IMR-90 (cell line): Measurements from ENCODE around the gene RHOB. TPM values are rescaled to one million over a fixed set of nuclear protein-coding genes. Genes with fewer than 3 reads are reported as not detected.

Experiments
- CHD1 ChIP-seq: IDR thresholded peaks from 2 replicates; pipeline ENCODE4 v1.6.1; 2012; ENCODE audit warnings: low read depth, low read length, improper control_type of control experiment
- RFX5 ChIP-seq: IDR thresholded peaks from 2 replicates; pipeline ENCODE4 v1.8.0; 2012; ENCODE audit warnings: low read depth, mild to moderate bottlenecking, low read length, moderate library complexity
- USF2 ChIP-seq: fragments of 150-350 bp; IDR thresholded peaks from 2 replicates; pipeline ENCODE4 v1.6.1; 2017; ENCODE audit warnings: mild to moderate bottlenecking, antibody characterized with exemption, low read length, low read depth
- polyA plus RNA-seq, 3 experiments: library from polyadenylated mRNA; depleted of rRNA; stranded (reverse); fragments of >200 nt; gene quantifications; 2 replicates each; pipeline ENCODE4 v1.2.3, GENCODE V29; 2012; ENCODE audit warnings: low replicate concordance in 1 of 3
- total RNA-seq: library from RNA; depleted of rRNA; stranded (reverse); fragments of >200 nt; gene quantifications from 2 replicates; pipeline ENCODE4 v1.2.3, GENCODE V29; 2012

The RHOB gene
- total and polyA plus RNA-seq, 2 of the 4 experiments (the other 2 are of a cell fraction): 112 to 149 TPM

GRCh38 chr2:20424300-20425290 is 22.3 kb upstream of the RHOB start (continued):
- TF ChIP-seq USF2 (no peak), RFX5 (no peak), CHD1 (no peak)
